ENCODE data around the gene CEP85L. TPM values are rescaled to one million over a fixed set of nuclear protein-coding genes. Genes with fewer than 3 reads are reported as not detected.

CEP85L gene
- total RNA-seq, 2 donors from 2014 or later = 4.5 to 6.8 TPM

GRCh38 chr6:118618676-118619377, 32.6 kb downstream of the CEP85L start:
- TF ChIP-seq CTCF (IDR thresholded peaks at IDR 0.05) = peak; percentile 83 to 94
- Histone ChIP-seq H3K27ac (no peak overlapping the region), H3K4me3 (no peak overlapping the region), H3K4me1 (peaks cover 0 to 21% of the 10 kb centered on the region in 2 donors), H3K27me3 (no peaks in the 10 kb centered on the region), H3K36me3 (no peaks in the 10 kb centered on the region), H3K9me3 (no peaks in the 10 kb centered on the region)
- peak; percentile 72 for DNase-seq (ENCODE audit: low spot score)

GRCh38 chr6:118617417-118617816, 34.0 kb downstream of the CEP85L start:
- no peaks in the 10 kb centered on the region for H3K9me3 ChIP-seq
- H3K4me1 ChIP-seq = peaks cover 0 to 16% of the 10 kb centered on the region in 2 donors
- TF ChIP-seq CTCF (IDR thresholded peaks at IDR 0.05) = no peak
- H3K27me3 ChIP-seq = no peaks in the 10 kb centered on the region
- no peaks in the 10 kb centered on the region for H3K36me3 ChIP-seq
- DNase-seq (ENCODE audit: low spot score) = no peak
- no peak overlapping the region for H3K4me3 ChIP-seq
- H3K27ac ChIP-seq = no peak overlapping the region

GRCh38 chr6:118611334-118611733, 40.1 kb downstream of the CEP85L start:
- no peaks in the 10 kb centered on the region for H3K27me3 ChIP-seq
- no peak for TF ChIP-seq CTCF (IDR thresholded peaks at IDR 0.05)
- DNase-seq (ENCODE audit: low spot score) = no peak
- H3K9me3 ChIP-seq = no peaks in the 10 kb centered on the region
- no peaks in the 10 kb centered on the region for H3K36me3 ChIP-seq
- H3K4me1 ChIP-seq = no peaks in the 10 kb centered on the region
- H3K4me3 ChIP-seq = no peak overlapping the region
- no peak overlapping the region for H3K27ac ChIP-seq

- TF ChIP-seq CTCF (IDR thresholded peaks at IDR 0.05) = no peak
- Histone ChIP-seq H3K27me3 (no peaks in the 10 kb centered on the region), H3K27ac (no peak overlapping the region), H3K9me3 (no peaks in the 10 kb centered on the region), H3K4me1 (no peaks in the 10 kb centered on the region), H3K36me3 (no peaks in the 10 kb centered on the region), H3K4me3 (no peak overlapping the region)
- DNase-seq (ENCODE audit: low spot score) = no peak
These were observed 44.5 kb downstream of the CEP85L start for GRCh38 chr6:118606858-118607257.

- no peaks in the 10 kb centered on the region for H3K27me3 ChIP-seq
- no peak overlapping the region for H3K27ac ChIP-seq
- no peak for DNase-seq (ENCODE audit: low spot score)
- TF ChIP-seq CTCF (IDR thresholded peaks at IDR 0.05) = no peak
- no peaks in the 10 kb centered on the region for H3K9me3 ChIP-seq
- no peaks in the 10 kb centered on the region for H3K4me1 ChIP-seq
- H3K4me3 ChIP-seq = no peak overlapping the region
- no peaks in the 10 kb centered on the region for H3K36me3 ChIP-seq
These were observed 45.1 kb downstream of the CEP85L start for GRCh38 chr6:118606268-118606667.

GRCh38 chr6:118603372-118603771, 48.0 kb downstream of the CEP85L start:
- no peak for TF ChIP-seq CTCF (IDR thresholded peaks at IDR 0.05)
- no peak overlapping the region for H3K27ac ChIP-seq

More at GRCh38 chr6:118603372-118603771, 48.0 kb downstream of the CEP85L start:
- Histone ChIP-seq H3K36me3 (no peaks in the 10 kb centered on the region), H3K4me1 (no peaks in the 10 kb centered on the region), H3K9me3 (no peaks in the 10 kb centered on the region), H3K27me3 (no peaks in the 10 kb centered on the region), H3K4me3 (no peak overlapping the region)
- no peak for DNase-seq (ENCODE audit: low spot score)
